ENCODE data around the gene LOXHD1. TPM values are rescaled to one million over a fixed set of nuclear protein-coding genes. Genes with fewer than 3 reads are reported as not detected.

Gene LOXHD1
- total RNA-seq, 6 donors from 2014 or later = 0.30 to 7.3 (median 1.00) TPM

DNA sequence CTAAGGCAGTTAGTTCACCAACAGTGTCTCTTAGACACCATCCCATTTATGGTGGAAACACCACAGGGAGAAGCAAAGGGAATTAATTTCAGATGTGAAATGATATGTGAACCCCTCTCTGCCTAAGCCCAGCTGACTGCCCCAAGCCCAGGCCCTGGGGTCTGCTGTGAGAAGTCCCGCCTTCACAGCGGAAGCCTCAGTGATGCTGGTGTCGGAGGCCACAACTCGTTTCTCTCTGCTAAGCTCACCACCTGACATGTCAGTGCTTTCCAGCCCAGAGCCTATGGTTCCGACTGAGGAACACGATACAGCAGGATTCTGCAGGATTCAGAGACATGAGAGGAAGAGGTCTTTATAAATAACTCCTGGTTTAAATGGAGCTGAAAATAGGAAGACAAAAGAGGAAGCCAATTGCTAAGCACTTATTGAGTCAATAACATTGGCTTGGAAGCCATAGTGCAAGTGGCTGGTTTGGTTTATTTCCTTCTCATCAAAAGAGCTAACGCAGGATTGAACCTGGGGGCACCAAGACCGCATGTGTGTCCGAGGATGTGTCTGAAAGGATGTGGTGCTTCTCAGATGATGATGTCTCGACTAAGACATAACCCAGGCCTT lies 21.9 kb upstream of the LOXHD1 start:
- 67 to 71% methylated on average over 10 of the region's 10 CpGs for WGBS, 2 donors
- no peak for DNase-seq
- H3K4me1 ChIP-seq = no peaks in the 10 kb centered on the region
- H3K9me3 ChIP-seq = no peaks in the 10 kb centered on the region
- no peak overlapping the region for H3K4me3 ChIP-seq
- H3K27me3 ChIP-seq = no peaks in the 10 kb centered on the region
- ATAC-seq (ENCODE audit: low FRiP score in 2 of 2) = no peak
- H3K36me3 ChIP-seq = no peaks in the 10 kb centered on the region
- TF ChIP-seq POLR2A (IDR thresholded peaks at IDR 0.05) (no peak), EP300 (IDR thresholded peaks at IDR 0.05) (no peak), POLR2AphosphoS5 (IDR thresholded peaks at IDR 0.05) (no peak)
- TF ChIP-seq, protein P1, sequence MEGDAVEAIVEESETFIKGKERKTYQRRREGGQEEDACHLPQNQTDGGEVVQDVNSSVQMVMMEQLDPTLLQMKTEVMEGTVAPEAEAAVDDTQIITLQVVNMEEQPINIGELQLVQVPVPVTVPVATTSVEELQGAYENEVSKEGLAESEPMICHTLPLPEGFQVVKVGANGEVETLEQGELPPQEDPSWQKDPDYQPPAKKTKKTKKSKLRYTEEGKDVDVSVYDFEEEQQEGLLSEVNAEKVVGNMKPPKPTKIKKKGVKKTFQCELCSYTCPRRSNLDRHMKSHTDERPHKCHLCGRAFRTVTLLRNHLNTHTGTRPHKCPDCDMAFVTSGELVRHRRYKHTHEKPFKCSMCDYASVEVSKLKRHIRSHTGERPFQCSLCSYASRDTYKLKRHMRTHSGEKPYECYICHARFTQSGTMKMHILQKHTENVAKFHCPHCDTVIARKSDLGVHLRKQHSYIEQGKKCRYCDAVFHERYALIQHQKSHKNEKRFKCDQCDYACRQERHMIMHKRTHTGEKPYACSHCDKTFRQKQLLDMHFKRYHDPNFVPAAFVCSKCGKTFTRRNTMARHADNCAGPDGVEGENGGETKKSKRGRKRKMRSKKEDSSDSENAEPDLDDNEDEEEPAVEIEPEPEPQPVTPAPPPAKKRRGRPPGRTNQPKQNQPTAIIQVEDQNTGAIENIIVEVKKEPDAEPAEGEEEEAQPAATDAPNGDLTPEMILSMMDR (IDR thresholded peaks at IDR 0.05) = no peak
- no peak overlapping the region for H3K27ac ChIP-seq

DNA sequence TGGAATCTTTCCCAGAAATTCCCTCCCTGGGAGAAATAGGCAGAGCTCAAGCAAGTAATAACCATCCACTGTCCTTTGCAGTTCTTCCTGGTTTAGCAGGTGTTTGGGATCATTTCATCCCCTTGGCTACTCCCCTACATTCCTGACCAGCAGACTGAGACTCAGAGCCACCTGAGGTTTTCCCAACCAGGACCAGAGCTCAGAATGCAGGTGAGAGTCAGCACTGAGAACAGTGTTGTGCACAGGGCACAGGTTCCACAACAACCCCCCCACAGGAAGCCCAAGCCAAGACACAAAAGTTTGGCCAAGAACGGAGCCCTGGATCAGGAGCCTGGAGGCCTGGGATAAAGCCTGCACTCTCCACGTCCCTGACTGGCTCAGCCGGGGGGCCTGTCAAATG lies 21.0 kb upstream of the LOXHD1 start:
- ATAC-seq (ENCODE audit: low FRiP score in 2 of 2) (no peak), DNase-seq (no peak)
- no peak for TF ChIP-seq POLR2A (IDR thresholded peaks at IDR 0.05)
- TF ChIP-seq, protein P1 (IDR thresholded peaks at IDR 0.05) = no peak
- no peak for TF ChIP-seq EP300 (IDR thresholded peaks at IDR 0.05)
- no peak for TF ChIP-seq POLR2AphosphoS5 (IDR thresholded peaks at IDR 0.05)
- H3K4me1 ChIP-seq = no peaks in the 10 kb centered on the region
- H3K27ac ChIP-seq = no peak overlapping the region
- 51 to 80% methylated on average over 1 to 3 of the region's 3 CpGs for WGBS, 2 donors
- H3K9me3 ChIP-seq = no peaks in the 10 kb centered on the region
- H3K36me3 ChIP-seq = no peaks in the 10 kb centered on the region
- H3K4me3 ChIP-seq = no peak overlapping the region
- H3K27me3 ChIP-seq = no peaks in the 10 kb centered on the region

- ATAC-seq (ENCODE audit: low FRiP score in 2 of 2) = no peak
- 76% methylated on average over 2 of the region's 2 CpGs; no CpG with 5 or more reads in 1 of the 2 donors for whole genome bisulfite sequencing, 2 donors
- no peaks in the 10 kb centered on the region for H3K27me3 ChIP-seq
Observed at GRCh38 chr18:46677611-46678010, 20.6 kb upstream of the LOXHD1 start.

DNA sequence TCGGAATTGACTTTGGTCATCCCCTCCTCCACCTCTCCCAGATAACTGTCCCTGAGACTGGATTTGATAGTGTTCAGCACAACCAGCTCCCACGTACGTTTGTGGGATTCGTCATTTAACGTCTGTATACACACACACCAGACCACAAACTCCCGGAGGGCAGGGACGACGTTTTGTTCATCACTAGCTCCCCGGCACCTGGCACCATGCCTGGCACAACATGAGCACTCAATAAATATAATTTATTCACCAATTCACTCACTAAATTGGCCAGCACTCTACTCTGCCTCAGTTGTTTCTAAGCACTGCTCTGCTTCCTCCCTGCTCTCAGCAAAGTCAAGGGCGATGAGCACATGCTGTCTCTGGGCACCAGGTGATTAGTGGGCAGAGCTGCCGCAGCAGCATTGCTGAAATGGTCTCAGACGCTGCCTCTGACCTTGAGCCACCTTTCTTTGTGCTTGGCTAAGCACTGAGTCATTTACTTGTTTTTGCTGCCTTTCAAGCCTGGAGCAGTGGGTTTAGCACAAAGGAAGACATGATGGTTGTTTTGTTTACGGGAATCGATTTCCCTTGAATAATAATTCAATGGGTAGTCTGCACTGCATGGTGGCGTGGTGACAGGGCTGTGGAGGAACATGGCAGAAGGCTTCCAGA lies 19.3 kb upstream of the LOXHD1 start:
- no peak overlapping the region for H3K4me3 ChIP-seq
- H3K27me3 ChIP-seq = no peaks in the 10 kb centered on the region
- no peaks in the 10 kb centered on the region for H3K9me3 ChIP-seq
- H3K4me1 ChIP-seq = no peaks in the 10 kb centered on the region
- H3K27ac ChIP-seq = no peak overlapping the region
- no peak for DNase-seq
- H3K36me3 ChIP-seq = no peaks in the 10 kb centered on the region
- TF ChIP-seq POLR2AphosphoS5 (IDR thresholded peaks at IDR 0.05) (no peak), EP300 (IDR thresholded peaks at IDR 0.05) (no peak), POLR2A (IDR thresholded peaks at IDR 0.05) (no peak)
- TF ChIP-seq, protein P1 (IDR thresholded peaks at IDR 0.05) = no peak
- ATAC-seq (ENCODE audit: low FRiP score in 2 of 2) = no peak
- WGBS, 2 donors = 68 to 70% methylated on average over 15 of the region's 15 CpGs

More at GRCh38 chr18:46677611-46678010, 20.6 kb upstream of the LOXHD1 start:
- TF ChIP-seq, protein P1 (IDR thresholded peaks at IDR 0.05) = no peak
- TF ChIP-seq POLR2AphosphoS5 (IDR thresholded peaks at IDR 0.05) (no peak), EP300 (IDR thresholded peaks at IDR 0.05) (no peak), POLR2A (IDR thresholded peaks at IDR 0.05) (no peak)
- Histone ChIP-seq H3K4me3 (no peak overlapping the region), H3K4me1 (no peaks in the 10 kb centered on the region), H3K27ac (no peak overlapping the region), H3K36me3 (no peaks in the 10 kb centered on the region), H3K9me3 (no peaks in the 10 kb centered on the region)
- DNase-seq = no peak
